ENCODE results near the gene USE1.
"Not testable (repeated sequence)": the region's sequence is repeated elsewhere in the genome, so short reads cannot be mapped to it uniquely, and the experiment has no call there.

USE1 gene, protein sequence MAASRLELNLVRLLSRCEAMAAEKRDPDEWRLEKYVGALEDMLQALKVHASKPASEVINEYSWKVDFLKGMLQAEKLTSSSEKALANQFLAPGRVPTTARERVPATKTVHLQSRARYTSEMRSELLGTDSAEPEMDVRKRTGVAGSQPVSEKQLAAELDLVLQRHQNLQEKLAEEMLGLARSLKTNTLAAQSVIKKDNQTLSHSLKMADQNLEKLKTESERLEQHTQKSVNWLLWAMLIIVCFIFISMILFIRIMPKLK

DNA sequence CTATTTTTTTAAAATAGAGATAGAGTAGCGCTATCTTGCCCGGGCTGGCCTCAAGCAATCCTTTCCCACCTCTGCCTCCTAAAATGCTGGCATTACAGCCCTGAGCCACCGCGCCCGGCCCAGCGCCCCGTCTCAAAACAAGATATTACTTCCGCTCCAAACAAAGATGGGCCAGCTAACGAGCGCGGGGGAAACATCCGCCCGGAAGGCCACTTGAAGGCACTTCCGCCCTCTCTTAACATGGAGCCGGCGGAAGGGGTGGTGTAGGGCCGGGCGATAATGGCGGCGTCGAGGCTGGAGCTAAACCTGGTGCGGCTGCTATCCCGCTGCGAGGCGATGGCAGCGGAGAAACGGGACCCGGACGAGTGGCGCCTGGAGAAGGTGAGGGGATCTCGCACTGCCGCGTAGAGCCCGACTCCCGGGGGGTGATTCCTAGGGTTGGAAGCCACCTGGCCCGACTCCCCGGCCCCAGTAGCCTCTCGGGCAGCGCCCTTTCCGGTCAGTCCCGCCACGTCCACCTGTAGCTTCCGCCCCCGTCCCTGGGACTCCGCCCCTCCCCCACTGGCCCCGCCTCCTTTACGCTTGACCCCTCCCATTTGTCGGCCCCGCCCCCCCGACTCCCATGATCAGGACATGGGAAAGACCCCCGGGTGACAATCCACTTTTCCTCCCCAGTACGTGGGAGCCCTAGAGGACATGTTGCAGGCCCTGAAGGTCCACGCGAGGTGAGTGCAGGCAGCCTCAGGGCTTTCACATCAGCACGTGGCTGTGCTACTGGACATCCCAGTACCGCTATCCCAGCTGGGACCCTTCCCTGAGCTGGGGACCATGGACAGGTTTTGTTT lies at the start of gene USE1:
USE1 (plus strand) TSS at position 231 of the 845 bp plus-strand sequence; CDS start at position 280, 49 bp downstream.
- DNase-seq: peak; percentile 96

DNA sequence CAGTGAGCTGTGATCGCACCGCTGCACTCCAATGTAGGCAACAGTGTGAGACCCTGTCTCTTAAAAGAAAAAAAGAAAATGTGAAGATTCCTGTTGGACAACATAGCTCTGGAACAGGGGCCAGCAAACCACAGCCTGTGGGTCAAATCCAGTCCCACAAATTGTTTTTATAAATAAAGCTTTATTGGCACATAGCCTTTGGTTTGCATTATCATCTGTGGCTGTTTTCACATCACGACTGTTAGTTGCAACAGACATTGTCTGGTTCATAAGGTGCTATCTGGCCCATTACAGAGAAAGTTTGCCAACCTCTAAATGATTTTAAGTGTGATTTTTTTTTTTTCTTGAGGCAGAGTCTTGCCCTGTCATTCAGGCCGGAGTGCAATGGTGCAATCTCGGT lies 49.4 kb upstream of the USE1 start:
- no peak for DNase-seq

DNA sequence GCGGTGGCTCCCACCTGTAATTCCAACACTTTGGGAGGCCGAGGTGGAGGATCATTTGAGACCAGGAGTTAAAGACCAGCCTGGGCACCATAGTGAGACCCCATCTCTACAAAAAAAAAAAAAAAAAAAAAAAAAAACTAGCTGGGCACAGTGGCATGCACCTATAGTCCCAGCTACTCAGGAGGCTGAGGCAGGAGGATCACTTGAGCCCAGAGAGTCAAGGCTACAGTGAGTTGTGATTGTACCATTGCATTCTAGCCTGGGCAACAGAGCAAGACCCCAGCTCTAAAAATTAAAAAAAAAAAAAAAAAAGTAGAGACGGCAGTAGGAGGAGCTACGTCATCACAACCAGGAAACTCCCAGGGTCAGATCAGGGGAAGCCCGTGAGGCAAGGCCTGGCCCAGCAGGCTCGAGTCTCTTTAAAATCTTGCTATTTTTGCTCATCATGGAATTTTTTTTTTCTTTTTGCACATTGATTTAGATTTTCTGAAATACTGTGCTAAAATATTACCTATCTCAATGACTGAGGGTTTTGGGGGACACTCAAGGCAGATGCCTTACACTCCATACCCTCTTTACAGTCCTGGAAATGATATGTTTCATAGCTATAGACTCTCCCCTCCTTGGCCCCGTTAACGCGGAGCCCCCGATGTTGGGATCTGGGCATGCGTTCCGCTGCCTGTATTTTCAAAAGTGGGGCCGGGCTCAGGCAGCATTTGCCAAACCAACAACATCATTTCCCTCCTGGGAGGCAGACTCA lies 44.4 kb upstream of the USE1 start:
- DNase-seq: no peak

GRCh38 chr19:17171874-17172273 lies 43.3 kb upstream of the USE1 start:
- DNase-seq: no peak

DNA sequence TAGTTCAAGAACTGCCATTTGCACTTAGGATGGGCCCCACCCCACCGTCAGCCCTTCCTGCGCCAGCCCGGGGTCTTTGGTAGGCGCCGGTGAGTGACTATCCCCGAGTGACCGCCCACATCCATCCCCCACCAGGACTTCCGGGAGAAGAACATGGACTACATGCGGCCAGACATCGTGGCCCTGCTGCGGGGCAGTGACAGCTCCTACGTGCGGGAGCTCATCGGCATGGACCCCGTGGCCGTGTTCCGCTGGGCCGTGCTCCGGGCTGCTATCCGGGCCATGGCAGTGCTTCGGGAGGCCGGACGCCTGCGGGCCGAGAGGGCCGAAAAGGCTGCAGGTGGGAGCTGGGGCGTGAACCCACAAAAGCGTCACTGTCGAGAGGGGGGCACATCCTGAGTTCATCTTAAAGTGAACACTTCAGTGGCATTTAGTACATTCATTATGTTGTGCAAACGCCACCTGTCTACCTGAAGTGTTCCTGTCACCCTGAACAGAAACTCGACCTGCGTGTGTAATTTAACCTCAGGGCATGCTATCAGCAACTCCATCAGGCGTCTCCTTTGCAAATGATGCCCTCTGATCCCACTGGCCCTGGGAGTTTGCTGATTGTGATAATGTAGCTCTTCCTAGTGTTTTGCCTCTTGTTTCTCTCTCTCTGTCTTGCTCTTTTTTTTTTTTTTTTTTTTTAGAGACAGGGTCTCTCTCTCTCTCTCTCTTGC lies 42.4 kb upstream of the USE1 start:
- DNase-seq: peak; percentile 26

- no peak for DNase-seq
These were observed 36.9 kb upstream of the USE1 start for GRCh38 chr19:17178291-17178690.

DNA sequence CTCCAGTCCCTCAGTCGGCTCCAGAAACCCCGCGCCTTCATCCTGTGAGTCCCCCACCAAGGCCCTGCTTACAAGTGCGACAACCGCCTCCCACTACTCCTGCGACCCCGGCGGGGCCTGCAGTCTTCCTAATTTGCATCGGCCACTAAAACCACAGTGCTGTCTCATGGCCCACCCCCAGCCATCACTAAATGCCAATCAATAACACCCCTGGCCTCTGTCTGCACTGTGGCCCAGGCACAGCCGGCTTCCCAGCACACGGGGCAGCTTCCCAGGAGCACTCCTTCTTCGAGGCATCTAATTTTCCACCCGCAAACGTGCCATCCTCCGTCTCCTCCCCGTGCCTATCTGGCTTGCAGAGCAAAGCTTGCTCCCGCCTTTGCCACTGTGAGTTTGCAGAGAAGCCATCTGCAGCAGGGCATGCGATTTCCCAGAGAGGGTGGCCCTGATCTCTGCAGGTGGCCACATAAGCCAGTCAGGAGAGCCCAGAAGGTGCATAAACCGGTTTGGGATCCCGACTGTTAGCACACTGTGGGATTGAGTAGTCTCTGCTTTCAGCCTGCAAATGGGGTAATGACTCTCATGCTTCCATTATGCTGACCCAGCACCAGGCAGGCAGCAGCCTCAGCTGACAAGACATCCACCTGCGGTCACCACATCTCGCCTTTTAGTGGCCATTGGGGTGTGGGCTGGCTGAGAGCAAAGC lies 34.0 kb upstream of the USE1 start:
- DNase-seq: no peak

DNA sequence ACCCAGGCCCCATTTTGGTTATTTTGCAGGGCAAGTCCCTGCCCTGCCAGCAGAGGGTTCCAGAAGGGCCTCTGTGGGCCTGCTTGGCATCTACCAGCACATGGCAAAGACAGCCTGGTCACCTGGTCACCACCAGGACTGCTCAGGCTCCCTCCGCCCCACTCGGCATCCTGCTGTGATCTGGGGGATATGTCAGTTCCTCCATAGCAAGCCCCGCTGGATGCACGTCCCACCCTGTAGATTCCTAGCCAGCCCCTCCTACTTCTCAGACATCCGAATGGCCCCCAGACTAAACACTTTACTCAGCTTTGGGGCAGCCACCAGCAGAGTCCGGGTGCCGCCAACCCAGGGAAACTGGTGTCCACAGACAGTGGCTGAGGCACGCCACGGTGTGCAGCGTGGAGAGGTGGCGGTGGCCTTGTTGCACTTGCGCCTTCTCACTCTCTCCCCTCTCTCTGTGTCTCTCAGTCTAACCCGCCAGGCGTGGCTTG lies 31.8 kb upstream of the USE1 start:
- no peak for DNase-seq

- DNase-seq: no peak
These were observed 31.3 kb upstream of the USE1 start for GRCh38 chr19:17183858-17184321.

- DNase-seq: no peak
These were observed 30.8 kb upstream of the USE1 start for GRCh38 chr19:17184371-17184841.

DNA sequence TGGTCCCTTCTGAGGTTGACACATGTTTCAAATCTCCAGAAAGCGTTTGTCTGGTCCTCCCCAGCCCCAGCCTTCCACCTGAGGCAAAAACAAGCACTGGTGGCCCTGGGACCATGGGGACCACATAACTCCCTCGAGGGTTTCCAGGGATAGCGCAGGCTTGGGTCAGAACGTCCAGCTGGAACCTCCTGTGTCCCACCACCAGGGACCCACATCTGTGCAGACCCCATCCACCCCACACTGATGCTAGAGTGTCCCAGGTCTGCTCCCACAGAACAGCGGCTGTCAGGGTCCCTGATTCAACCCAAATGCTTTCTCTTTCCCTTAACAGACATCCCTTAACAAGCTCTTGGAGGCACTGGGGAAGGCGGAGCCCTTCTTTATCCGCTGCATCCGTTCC lies 29.6 kb upstream of the USE1 start:
- no peak for DNase-seq

GRCh38 chr19:17191736-17192135 lies 23.4 kb upstream of the USE1 start:
- not testable (repeated sequence) for DNase-seq

GRCh38 chr19:17192751-17193150 lies 22.4 kb upstream of the USE1 start:
- no peak for DNase-seq

GRCh38 chr19:17194608-17195007 lies 20.5 kb upstream of the USE1 start:
- no peak for DNase-seq

GRCh38 chr19:17195106-17195505 lies 20.1 kb upstream of the USE1 start:
- DNase-seq: no peak

DNA sequence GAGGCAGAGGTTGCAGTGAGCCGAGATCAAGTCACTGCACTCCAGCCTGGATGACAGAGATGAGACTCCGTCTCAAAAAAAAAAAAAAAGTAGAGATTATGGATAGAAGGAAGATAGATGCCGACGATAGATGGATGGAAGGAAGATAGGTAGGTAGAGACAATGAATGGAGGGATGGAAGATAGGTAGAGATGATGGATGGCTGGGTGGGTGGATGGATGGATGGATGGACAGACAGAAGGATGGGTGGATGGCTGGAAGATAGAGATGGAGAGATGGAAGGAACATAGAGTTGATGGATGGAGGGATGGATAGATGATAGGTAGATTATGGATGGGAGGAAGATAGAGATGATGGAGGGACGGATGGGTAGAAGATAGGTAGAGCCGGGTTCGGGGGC lies 18.5 kb upstream of the USE1 start:
- DNase-seq: no peak

GRCh38 chr19:17197666-17198065 lies 17.5 kb upstream of the USE1 start:
- DNase-seq: no peak

GRCh38 chr19:17200408-17201079 lies 14.6 kb upstream of the USE1 start:
- DNase-seq: no peak

DNA sequence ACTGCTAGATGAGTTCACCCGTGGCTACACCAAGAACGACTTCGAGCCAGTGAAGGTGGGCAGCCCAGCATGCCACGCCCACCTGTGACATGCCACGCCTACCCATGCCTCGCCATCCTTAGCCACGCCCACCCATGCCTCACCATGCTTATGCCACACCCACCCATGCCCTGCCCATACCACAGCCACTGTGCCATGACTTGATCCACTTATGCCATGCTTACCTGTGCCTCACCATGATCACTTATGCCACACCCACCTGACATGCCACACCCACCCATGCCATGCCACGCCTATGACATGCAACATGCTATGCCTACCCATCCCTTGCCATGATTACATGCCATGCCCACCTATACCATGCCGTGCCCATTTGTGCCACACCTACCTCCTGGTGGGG lies 12.9 kb upstream of the USE1 start:
- DNase-seq: no peak

DNA sequence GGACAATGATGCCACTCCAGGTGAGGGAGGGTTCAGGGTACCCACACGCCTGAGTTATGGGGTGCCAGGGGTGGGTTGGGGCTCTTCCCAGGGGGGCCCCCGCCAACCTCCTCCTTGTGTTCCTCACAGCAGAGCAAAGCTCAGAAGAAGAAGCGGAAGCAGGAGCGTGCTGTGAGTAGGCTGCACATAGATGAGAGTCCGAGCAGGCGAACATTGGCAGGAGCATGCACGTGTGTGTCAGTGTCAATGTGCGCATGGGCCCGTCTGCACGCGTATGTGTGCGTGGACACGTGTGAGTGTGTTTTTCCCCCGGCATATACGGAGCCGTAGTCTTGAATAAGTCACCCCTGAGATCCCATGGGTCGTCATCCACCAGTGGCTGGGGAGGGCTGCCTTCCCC lies 12.4 kb upstream of the USE1 start:
- DNase-seq: no peak

Data from NCI-H146 (cell line).